ELF-1 (cell line): ENCODE data around the gene TNFRSF8.
"Not testable (repeated sequence)": the region's sequence is repeated elsewhere in the genome, so short reads cannot be mapped to it uniquely, and the experiment has no call there.

Source experiments
- DNase-seq: peaks from one replicate; pipeline ENCODE4 v3.0.0-alpha.2; 2016; ENCODE audit warnings: low read depth, low spot score

TNFRSF8 gene

GRCh38 chr1:12083766-12084165 lies 20.7 kb downstream of the TNFRSF8 start:
- no peak for DNase-seq

GRCh38 chr1:12085643-12086260 lies 22.6 kb downstream of the TNFRSF8 start:
- no peak for DNase-seq

- DNase-seq, result no peak
Observed at GRCh38 chr1:12087797-12088314, 24.8 kb downstream of the TNFRSF8 start.

GRCh38 chr1:12088607-12089006 lies 25.5 kb downstream of the TNFRSF8 start:
- DNase-seq, result no peak

GRCh38 chr1:12090326-12090725 lies 27.2 kb downstream of the TNFRSF8 start:
- DNase-seq, result no peak

GRCh38 chr1:12091191-12091590 lies 28.1 kb downstream of the TNFRSF8 start:
- DNase-seq, result no peak

- DNase-seq, result no peak
Observed at GRCh38 chr1:12094180-12094579, 31.1 kb downstream of the TNFRSF8 start.

GRCh38 chr1:12095452-12096263 lies 32.6 kb downstream of the TNFRSF8 start:
- peak; percentile 36 for DNase-seq

- no peak for DNase-seq
Observed at GRCh38 chr1:12096615-12097014, 33.5 kb downstream of the TNFRSF8 start.

GRCh38 chr1:12097321-12097720 lies 34.2 kb downstream of the TNFRSF8 start:
- DNase-seq, result no peak

GRCh38 chr1:12098786-12099185 lies 35.7 kb downstream of the TNFRSF8 start:
- no peak for DNase-seq

GRCh38 chr1:12099610-12100009 lies 36.5 kb downstream of the TNFRSF8 start:
- DNase-seq, result no peak

- no peak for DNase-seq
Observed at GRCh38 chr1:12100071-12100470, 37.0 kb downstream of the TNFRSF8 start.

GRCh38 chr1:12101120-12101519 lies 38.0 kb downstream of the TNFRSF8 start:
- not testable (repeated sequence) for DNase-seq

GRCh38 chr1:12102066-12102465 lies 39.0 kb downstream of the TNFRSF8 start:
- DNase-seq, result no peak

- no peak for DNase-seq
Observed at GRCh38 chr1:12104417-12104816, 41.3 kb downstream of the TNFRSF8 start.

GRCh38 chr1:12106153-12106552 lies 43.0 kb downstream of the TNFRSF8 start:
- no peak for DNase-seq

GRCh38 chr1:12106861-12107260 lies 43.8 kb downstream of the TNFRSF8 start:
- DNase-seq, result peak; percentile 50

GRCh38 chr1:12107718-12108117 lies 44.6 kb downstream of the TNFRSF8 start:
- DNase-seq, result no peak

GRCh38 chr1:12109901-12110300 lies 46.8 kb downstream of the TNFRSF8 start:
- DNase-seq, result no peak

GRCh38 chr1:12111741-12112140 lies 48.6 kb downstream of the TNFRSF8 start:
- DNase-seq, result no peak

- no peak for DNase-seq
Observed at GRCh38 chr1:12112711-12113161, 49.6 kb downstream of the TNFRSF8 start.
